Inflammatory macrophage treated with lipopolysaccharide for 1 hour (primary cell): ENCODE data around the gene CHAD.

Experiments used
- DNase-seq, 2 donors: peaks; one replicate each; pipeline ENCODE4 v3.0.0-alpha.2; 2020 to 2022

CHAD gene, protein sequence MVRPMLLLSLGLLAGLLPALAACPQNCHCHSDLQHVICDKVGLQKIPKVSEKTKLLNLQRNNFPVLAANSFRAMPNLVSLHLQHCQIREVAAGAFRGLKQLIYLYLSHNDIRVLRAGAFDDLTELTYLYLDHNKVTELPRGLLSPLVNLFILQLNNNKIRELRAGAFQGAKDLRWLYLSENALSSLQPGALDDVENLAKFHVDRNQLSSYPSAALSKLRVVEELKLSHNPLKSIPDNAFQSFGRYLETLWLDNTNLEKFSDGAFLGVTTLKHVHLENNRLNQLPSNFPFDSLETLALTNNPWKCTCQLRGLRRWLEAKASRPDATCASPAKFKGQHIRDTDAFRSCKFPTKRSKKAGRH

DNA sequence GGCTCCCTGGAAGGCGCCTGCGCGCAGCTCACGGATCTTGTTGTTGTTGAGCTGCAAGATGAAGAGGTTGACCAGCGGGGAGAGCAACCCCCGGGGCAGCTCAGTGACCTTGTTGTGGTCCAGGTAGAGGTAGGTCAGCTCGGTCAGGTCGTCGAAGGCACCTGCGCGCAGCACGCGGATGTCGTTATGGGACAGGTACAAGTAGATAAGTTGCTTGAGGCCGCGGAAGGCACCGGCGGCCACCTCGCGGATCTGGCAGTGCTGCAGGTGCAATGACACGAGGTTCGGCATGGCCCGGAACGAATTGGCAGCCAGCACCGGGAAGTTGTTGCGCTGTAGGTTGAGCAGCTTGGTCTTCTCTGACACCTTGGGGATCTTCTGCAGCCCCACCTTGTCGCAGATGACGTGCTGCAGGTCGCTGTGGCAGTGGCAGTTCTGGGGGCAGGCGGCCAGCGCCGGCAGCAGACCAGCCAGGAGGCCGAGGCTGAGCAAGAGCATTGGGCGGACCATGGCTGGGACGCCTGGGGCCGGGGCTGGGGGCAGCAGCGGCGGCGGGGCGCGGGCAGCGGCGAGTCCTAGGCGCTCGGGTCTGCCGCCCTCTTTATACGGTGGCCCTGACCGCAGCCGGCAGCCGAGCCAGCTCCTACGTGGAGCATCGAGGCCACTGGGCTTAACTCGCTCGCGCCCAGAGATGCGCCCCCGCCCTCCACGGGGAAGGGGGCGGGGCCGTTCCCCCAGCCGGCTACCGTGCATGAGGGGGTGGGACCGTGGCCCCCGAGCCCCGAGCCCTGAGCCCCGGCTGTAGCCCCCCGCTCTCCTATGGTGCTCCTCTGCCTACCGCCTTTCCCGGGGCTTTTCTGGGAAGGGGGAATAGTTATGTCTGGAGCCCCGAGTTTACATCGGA lies at the start of gene CHAD:
Gene CHAD, minus strand, starts transcription at position 577 of the 904 bp plus-strand sequence. Its CDS starts 67 bp downstream, at position 510.
- DNase-seq: no peak

DNA sequence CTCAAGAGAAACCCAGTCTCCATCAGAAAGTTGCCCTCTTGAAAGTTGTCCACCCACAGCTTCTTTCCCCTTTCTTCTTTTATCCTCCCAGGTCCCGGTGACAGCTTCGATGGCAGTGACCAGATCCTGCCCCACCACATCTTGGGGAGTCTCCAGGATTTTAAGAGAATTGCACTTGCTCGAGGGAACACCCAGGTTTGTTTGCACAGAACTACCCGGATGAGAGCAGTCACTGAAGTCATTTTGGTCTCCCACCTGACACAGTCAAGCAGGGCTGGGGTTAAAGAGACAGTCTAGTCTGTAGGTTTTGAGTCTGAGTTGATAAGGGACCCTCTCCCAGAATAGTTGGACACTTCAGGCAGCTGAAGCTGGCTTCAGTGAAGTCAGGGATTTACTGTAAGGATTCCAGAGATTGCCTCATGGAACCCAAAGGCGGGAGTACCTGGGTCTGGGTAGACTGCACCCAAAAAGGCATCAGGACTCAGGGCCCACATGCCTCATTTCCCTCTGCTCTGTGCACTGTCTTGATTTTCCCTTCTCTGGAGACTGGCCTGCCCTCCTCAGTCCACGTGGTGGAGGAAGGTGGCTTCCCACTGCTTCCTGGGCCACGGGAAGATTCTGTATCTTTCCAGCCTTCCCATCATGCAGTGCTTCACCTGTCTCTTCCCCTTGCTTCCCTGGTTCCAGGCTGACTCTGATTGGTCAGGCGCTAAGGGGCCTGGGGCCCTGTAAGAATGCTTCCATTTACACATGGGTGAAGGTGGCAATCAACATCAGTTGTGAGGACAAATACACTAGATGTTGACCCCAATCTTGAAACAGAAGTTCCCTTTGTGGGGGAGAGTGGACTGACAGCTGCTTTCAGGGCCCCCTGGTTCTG lies 49.1 kb upstream of the CHAD start:
- DNase-seq: no peak

DNA sequence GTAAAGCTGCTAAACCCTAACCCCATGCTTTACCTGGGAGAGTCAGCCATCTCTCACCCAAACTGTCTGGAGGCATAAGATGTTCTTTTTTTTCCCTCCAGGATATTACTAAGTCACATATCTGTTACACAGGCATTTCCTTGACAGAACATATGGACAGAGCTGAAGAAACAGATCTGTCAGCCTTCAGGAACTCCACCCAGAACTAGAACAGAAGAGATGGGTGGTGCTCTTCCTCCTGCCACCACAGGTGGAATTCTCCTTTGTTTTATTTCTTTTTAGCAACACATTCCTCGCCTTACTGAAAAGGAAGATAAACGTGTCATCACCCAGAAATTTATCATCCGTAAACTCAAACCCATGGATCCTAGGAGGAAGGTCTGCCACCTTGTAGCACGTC lies 48.3 kb upstream of the CHAD start:
- no peak for DNase-seq

DNA sequence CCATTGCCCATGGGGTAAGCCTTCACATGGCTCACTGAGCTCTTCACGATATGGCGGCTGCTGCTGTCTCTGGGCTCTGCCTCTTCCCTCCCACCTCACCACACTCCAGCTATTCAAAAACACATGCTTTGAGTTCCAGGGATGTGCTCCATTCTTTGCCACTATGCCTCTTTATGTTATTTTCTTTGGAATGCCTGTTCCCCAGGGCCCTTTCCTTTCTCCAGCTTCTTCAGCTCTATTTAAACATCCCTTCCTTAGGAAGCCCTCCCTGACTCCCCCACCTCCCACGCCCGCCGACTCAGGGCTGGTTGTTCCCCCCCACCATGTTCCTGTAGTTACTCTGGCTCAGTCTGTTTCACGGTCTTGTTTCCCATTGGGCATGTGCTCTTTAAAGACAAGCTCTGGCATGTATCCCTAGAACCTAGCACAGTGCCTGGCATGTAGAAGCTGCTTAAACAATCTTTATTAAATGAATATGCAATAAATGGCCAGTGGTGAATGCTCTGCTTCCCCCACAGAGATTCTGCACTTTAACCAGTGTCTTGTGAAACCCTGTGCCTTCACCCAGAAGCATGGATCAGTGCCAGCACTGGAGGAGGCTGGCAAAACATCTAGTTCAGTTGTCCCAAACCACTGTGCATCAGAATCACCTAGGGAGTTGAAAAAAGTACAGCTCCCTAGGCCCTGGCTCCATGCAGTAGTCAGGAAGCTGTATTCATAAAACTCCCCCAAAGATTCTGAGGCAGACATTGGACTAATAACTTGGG lies 46.4 kb upstream of the CHAD start:
- DNase-seq: peak; percentile 19 to 51

DNA sequence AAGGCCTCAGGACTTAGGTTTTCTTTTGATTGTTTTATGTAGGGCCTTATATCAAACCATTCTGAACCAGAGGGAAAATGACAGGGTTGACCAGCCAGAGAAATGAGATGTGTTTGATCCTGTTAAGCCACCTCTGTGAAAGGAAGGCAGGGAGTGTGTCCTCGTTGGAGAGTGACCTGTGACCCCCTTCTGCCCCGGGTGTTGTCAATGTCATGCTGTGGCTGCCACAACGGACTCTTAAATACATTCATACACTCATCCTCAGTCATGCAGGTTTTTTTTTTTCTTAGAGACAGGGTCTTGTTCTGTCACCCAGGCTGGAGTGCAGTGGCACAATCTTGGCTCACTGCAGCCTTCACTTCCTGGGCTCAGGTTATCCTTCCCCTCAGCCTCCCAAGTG lies 45.7 kb upstream of the CHAD start:
- DNase-seq: no peak

DNA sequence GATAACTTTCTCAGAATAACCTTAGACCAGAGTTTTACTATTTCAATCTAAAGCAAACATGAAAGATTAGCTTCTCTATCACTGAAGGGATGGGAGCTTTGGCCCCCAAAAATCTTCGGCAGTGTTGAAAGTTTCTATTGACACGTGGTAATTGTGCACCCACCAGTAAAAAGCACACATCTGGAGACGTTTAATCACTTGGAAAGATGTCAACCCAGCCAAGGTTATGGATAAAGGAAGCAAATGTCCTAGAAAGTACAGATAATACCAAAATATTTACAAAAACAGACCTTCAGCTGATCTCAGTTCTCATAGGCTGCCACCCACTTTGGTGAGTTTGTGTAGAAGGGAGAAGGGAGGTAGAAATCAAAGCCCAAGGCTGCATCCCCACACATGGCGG lies 44.8 kb upstream of the CHAD start:
- DNase-seq: no peak

DNA sequence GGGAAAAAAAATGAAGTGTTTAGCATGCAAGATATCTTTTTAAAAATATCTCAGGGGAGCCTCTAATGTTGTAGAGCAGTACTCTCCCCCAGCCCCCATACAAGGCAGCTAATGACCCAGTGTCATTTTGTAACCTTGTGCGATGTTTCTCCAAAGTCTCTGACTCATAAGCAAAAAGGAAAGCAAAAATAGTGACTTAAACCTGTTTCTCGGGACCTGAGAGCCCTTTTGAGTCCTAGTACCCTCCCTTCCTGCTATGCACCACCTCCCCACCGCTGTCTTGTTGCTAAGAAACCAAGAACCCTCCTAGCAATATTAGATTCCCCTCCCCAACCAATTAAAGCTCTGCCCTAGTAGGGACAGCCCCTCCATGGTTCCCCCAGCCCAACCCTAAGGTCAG lies 42.4 kb upstream of the CHAD start:
- DNase-seq: peak in 1 of 2 donors; percentile 38

DNA sequence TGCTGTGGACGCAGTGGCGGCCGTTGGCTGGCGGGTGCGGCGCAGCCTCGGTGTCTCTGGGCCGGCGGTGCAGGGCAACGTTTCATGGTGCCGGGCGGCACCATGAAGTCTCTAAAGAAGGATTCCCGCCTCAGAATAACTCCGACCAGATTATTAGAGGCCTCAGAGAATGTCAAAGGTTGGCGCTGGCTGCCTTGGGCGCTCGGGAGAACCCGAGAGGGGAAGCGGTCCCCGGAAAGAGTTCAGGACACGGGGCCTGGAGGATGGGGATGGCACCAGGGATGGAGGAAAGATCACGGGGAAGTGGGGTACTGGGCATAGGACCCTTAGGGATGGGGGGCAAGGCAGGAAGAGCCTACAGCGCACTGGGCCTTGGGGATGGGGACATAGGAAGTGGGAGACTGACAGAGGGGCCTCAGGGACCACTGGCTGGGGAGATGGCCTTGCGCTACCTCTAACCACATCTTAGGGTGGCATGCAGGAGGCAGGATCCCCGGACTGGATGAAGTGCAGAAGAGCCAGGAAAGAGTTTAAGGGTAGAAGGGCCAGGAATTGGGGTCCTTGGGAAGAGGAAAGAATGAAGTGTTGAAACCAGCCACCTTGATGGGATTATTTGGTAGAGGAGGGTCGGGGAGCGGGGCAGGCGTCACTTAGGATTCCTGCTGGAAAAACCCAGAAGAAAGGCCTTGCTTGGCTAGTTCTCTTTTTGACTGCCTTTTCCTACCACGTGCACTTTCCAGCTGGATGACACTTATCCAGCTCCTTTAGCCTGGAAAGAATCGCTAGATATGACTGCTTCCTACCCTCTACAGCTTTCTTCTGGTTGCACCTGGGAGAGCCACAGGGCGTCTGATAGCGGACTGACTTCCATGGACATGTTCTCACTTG lies 40.1 kb upstream of the CHAD start:
- DNase-seq: no peak

DNA sequence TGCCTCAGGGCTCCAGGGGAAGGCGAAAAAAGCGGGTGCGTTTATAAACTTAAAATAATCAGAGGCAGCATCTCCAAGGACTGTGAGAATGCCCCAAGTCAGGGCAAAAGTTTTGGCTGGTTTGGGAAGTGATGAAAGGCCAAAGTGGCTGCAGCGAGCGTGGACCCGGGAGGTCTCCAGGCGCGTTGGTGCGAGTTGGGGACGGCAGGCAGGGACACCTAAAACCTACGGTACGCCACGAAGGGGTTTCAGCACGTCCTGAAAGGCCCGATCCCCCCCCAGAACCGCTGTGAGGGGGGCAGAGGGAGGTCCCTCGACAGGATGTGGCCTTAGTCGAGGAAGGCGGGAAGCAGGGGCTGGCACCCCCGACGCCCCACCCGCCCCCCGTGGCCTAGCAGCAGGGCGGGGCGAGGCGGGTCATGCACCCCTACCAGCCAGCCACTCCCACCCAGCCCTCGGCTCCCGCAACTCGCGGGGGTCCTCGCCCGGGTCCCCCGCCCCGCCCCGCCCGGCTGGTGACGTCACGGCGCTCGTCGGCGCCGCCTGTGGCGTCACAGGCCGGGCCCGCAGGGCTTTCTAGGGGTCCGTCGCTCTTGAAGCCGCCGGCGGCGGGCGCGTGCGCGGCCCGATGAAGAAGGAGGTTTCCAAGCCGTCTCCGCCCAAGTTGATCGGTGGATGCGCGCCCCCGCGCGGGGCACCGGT lies 39.3 kb upstream of the CHAD start, which contains the start of gene MYCBPAP:
Gene MYCBPAP, plus strand, starts transcription at position 569 of the 702 bp plus-strand sequence. CDS start 236 bp downstream, outside the sequence.
- DNase-seq: peak; percentile 53 to 72

DNA sequence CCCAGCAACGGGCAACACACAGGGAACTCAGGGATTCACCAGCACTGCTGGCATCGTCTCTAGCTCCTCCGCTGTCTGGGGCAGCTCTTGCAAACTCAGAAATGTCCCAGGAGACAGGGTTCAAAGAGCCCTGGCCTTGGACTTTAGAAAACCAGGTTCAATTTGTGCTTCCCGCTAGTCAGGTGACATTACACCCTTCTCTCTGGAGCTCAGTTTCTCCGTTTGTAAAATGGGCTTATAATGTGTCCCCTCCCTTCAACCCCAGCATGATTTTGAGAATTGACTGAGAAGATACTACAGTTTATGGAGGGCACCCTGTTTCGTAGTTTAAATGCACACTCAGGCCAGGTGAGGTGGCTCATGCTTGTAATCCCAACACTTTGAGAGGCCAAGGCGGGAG lies 37.6 kb upstream of the CHAD start:
- no peak for DNase-seq

DNA sequence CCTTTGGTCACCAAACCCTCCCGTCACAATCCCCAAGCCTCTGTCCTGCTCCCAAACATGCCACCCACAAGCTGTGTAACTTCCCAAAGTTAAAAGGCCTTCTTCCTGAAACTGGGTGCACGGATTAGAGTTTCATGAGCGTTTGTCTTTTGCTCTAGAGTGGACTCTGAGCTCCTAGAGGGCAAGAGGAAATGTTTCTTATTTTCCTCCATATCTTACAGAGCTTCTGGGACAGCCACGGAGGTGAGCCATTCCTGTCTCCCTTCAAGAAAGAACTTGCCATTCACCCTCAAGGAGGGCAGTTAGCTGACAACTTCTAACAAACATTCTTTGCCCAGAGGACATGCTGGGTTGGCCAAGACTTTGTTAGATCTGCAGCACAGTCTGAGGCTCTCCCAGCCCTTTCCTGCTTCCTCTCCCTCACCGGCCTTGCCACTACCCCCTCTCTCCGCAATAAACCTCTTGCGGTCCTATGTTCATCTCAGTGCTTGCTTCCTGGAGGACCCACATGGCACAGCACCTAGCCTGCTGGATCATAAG lies 37.0 kb upstream of the CHAD start:
- DNase-seq: peak; percentile 31 to 38

DNA sequence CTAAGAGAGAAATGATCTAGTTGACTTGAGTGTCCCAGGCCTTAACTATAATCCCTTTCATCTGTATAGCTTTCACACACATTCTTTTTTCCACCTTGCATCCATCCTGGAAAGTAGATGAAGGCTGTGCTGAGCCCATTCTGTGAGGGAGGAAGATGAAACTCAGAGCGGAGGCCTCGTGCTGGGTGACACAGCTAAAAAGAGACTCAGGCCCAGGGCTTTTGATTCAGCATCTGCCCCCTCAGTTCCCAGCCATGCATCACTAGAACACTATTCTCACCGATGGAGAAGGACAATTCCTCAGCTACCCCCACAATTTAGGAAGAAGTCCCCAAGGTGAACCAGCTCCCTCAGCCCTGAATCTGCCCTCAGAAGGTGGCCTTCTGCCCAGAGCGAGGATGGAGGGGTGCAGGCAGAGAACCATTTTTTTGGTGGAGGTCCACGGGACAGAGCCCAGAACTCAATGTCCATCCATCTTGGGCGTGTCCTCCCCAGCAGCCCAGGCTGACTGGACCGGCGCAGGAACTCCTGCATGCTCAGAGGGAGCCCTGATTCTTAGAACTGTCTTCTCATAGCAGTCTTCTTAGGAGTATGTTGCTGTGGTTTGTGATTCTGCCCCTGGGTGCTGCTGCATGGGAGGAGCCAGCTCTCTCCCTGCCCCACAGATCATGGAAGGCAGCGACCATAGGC lies 33.8 kb upstream of the CHAD start:
- DNase-seq: no peak

DNA sequence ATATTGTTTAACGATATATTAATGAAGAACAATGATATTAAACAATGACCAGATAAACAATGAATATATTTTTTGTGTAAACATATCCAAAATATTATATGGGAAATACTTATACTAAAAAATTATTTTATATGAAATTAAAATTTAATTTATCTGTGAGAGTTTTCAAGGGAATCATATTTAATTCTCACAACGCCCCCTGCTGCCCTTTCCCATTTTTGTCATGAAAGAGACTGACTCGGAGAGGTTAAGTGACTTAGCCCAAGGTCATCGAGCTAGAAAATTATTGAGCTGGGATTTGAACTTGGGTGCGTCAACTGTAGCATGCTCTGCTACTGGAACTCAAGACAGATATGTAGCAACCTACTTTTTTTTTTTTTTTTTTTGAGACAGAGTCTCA lies 32.4 kb upstream of the CHAD start:
- DNase-seq: peak; percentile 20 to 74

DNA sequence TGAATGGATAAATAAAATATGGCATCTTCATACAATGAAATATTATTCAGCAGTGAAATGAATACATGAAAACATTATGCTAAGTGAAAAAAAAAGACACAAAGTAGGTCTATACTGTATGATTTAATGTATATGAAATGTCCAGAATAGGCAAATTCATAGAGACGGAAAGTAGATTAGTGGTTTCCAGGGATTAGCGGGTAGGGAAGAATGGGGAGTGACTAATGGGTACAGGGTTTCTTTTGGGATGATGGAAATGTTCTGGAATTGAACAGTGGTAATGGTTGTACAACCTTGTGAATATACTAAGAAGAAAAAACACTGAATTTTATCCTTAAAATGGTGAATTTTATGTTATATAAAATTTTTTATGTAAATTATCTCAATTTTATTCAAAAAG lies 31.0 kb upstream of the CHAD start:
- no peak for DNase-seq

DNA sequence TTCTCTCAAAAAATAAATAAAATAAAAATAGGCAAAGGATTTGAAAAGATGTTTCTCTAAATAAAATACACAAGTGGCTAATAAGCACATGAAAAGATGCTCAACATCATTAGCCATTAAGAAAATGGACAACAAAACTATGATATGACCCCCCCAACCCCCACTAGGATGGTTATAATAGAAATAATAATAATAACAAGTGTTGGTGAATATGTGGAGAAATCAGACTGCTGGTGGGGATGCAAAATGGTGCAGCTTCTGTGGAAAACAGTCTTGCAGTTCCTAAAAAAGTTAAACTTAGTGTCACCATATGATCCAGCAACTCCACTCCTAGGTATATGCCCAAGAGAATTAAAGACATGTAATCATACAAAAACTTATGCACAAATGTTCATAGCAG lies 30.6 kb upstream of the CHAD start:
- no peak for DNase-seq

DNA sequence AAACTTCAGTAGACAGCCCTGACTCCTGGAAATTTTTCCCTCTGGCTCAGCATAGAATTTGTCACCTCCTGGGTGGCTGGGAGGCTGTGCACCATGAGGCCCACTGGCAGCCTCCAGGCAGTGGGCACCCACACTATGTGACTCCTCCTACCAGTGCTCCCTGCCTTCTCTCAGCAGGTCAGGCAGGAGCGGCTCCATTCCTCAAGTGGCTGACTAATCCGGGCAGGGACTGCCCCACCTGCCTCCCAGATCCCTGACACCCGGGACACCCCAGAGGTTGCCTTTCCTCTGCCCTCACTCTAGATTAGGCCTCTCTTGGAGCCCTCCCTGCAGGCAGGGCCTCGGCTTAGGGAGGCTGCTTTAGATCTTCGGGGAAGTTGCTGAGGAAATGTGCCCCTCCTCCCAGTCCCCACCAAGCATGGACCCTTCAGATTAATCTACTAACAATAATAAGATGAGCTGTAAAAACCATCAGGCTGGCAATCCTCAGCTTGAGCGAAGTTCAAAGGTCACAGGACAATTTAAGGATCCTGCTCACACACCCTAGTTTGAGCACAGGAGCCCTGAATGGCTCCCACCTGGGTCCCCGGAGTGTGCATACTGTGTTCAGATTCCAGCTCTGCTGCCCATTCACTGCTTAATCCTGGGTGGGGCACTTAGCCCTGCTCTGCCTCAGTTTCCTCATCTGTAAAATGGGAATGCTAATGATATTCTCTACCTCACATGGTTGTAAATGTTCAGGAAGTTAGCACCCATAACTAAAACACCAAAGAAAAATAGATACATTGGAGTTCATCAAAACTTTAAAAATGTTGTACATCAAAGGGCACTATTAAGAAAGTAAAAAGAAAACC lies 29.6 kb upstream of the CHAD start:
- DNase-seq: no peak

DNA sequence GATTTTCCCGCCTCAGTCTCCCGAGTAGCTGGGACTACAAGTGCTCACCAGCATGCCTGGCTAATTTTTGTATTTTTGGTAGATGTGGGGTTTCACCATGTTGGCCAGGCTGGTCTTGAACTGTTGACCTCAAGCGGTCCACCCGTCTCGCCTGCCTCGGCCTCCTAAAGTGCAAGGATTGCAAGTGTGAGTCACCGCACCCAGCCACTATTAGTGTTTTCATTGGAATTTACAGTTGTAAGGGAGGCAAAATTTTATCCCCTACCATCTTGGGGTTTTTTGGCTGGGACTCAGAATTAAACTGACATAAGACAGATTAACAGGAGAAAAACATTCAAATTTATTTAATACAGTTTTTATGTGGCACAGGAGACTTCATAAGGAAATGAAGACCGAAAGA lies 27.2 kb upstream of the CHAD start:
- no peak for DNase-seq

DNA sequence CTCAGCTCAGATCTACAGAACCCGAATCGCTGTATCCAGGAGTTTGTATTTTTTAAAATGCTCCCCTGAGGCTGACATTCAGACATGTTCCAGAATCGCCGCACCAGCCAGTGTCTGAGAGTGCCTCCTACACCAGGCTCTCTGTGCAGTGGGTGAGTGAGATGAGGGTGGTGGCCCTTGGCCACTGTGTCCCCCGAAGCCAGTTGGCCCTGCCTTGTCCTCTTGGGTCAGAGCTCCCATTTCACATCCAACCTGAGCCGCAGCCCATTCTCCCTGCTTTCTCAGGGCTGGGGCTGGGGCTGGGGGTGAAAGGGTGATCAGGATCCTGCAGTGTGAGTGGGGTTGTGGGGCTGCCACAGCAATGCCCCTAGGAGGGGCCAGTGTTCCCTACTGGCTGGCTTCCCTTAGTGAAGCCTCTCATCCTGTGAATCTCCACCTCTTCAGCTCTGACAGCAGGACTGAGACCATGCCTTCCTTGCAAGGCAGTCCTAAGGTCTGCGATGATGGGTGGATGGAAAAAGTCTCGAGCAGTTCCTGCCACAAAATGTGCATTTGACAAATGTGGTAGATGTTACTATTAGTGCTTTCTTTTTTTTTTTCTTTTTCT lies 26.6 kb upstream of the CHAD start:
- DNase-seq: no peak
